A673 (cell line): Measurements from ENCODE around the gene METRNL.

Experiments used
- EZH2 ChIP-seq: fragments of 200-600 bp; sonication (generic); IDR thresholded peaks from 2 replicates; pipeline ENCODE4 v1.6.1; 2017; ENCODE audit warnings: borderline replicate concordance, low read depth, mild to moderate bottlenecking, mixed read lengths, antibody characterized with exemption, low read length; ENCODE audit not compliant: poor library complexity, severe bottlenecking
- TF ChIP-seq, protein P1 (sequence below): fragments of 300-800, 200-600 bp; sonication (generic); conservative IDR thresholded peaks from 2 replicates; pipeline ENCODE4 v1.5.1; 2017; ENCODE audit warnings: low read depth, mild to moderate bottlenecking, antibody characterized with exemption, low read length, moderate library complexity, mixed read lengths

DNA sequence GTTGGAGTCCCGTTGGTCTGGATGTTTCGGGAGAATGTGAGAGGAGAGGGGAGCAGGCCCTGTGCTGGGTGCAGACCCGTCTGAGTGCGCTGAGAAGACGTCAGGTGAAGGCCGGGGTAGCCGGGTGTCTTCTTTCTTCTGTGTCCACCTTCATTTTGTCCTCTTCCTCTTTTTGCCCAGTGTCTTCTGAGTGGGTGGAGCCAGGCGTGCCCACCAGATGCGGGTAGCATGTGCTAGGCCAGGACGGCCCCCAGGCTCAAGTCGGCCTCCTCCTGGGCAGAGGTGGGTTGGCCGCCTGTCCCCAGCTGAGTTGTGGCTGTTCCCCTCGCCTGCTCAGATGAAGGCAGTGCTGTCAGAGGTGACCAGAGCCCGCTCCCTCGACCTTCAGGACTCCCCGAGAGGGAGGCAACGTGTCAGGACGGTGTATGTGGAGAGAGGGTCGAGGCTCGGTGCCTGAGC lies 3.5 kb downstream of the METRNL start:
- no peak for TF ChIP-seq EZH2
- TF ChIP-seq, protein P1, sequence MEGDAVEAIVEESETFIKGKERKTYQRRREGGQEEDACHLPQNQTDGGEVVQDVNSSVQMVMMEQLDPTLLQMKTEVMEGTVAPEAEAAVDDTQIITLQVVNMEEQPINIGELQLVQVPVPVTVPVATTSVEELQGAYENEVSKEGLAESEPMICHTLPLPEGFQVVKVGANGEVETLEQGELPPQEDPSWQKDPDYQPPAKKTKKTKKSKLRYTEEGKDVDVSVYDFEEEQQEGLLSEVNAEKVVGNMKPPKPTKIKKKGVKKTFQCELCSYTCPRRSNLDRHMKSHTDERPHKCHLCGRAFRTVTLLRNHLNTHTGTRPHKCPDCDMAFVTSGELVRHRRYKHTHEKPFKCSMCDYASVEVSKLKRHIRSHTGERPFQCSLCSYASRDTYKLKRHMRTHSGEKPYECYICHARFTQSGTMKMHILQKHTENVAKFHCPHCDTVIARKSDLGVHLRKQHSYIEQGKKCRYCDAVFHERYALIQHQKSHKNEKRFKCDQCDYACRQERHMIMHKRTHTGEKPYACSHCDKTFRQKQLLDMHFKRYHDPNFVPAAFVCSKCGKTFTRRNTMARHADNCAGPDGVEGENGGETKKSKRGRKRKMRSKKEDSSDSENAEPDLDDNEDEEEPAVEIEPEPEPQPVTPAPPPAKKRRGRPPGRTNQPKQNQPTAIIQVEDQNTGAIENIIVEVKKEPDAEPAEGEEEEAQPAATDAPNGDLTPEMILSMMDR = no peak
